OCI-LY7 (cell line): ENCODE results near the gene PPP4C. TPM values are rescaled to one million over a fixed set of nuclear protein-coding genes. Genes with fewer than 3 reads are reported as not detected.

ENCODE experiments used
- BruUV-seq: library from RNA; stranded (reverse); fragments of 400-500 nt; replicated peaks from 2 replicates; lab custom pipeline; 2021; lab: Mats Ljungman, UMichigan
- CTCF ChIA-PET: fragments of 300-600 bp; sonication (Branson Sonifier 250); formaldehyde crosslinking; loops from one replicate; lab custom pipeline; 2022; ENCODE audit warnings: antibody characterized with exemption; ENCODE audit not compliant: unreplicated experiment; lab: Charles Lee
- POLR2A ChIA-PET: fragments of 300-600 bp; sonication (Branson Sonifier 250); formaldehyde crosslinking; loops from one replicate; lab custom pipeline; 2022; ENCODE audit warnings: antibody characterized with exemption; lab: Charles Lee
- DNase-seq: peaks from one replicate; pipeline ENCODE4 v3.0.0-alpha.2; 2015; ENCODE audit warnings: low spot score
- H2AFZ ChIP-seq: fragments of 200-600 bp; sonication (generic), shearing (Covaris generic); 2 replicates; pipeline ENCODE4 v1.6.1; 2014; ENCODE audit warnings: mild to moderate bottlenecking, antibody characterized with exemption, low read length, moderate library complexity
- H3K27ac ChIP-seq: fragments of 200-600 bp; sonication (generic); 2 replicates; pipeline ENCODE4 v1.5.1; 2014; ENCODE audit warnings: mixed run types, low read depth, mild to moderate bottlenecking, moderate library complexity, low read length, inconsistent platforms; ENCODE audit not compliant: poor library complexity, severe bottlenecking
- H3K36me3 ChIP-seq: fragments of 200-600 bp; sonication (generic); 2 replicates; pipeline ENCODE4 v1.6.1; 2014; ENCODE audit warnings: mild to moderate bottlenecking, antibody characterized with exemption, low read length, moderate library complexity, mixed read lengths; ENCODE audit not compliant: insufficient read depth
- H3K4me1 ChIP-seq: fragments of 200-600 bp; sonication (generic); 2 replicates; pipeline ENCODE4 v1.5.1; 2014; ENCODE audit warnings: mild to moderate bottlenecking, low read length; ENCODE audit not compliant: insufficient read depth, poor library complexity, severe bottlenecking
- H3K4me2 ChIP-seq: fragments of 200-600 bp; sonication (generic); 2 replicates; pipeline ENCODE4 v1.6.1; 2014; ENCODE audit warnings: mild to moderate bottlenecking, low read length
- H3K4me3 ChIP-seq: fragments of 200-600 bp; sonication (generic); 2 replicates; pipeline ENCODE4 v1.5.1; 2014; ENCODE audit warnings: mild to moderate bottlenecking, low read depth, low read length; ENCODE audit not compliant: poor library complexity, severe bottlenecking
- H3K79me2 ChIP-seq: fragments of 200-600 bp; sonication (generic); 2 replicates; pipeline ENCODE4 v1.6.1; 2016; ENCODE audit warnings: low read depth, mild to moderate bottlenecking, low read length, moderate library complexity, mixed read lengths; ENCODE audit not compliant: insufficient read depth
- H3K9me2 ChIP-seq: fragments of 200-600 bp; sonication (generic); 2 replicates; pipeline ENCODE4 v1.6.1; 2016; ENCODE audit warnings: mild to moderate bottlenecking, low read length, mixed read lengths; ENCODE audit not compliant: insufficient read depth
- H3K9me3 ChIP-seq: fragments of 200-600 bp; sonication (generic); 2 replicates; pipeline ENCODE4 v1.6.1; 2014; ENCODE audit warnings: mild to moderate bottlenecking, mixed run types, low read length, mixed read lengths
- H4K20me1 ChIP-seq: fragments of 200-600 bp; sonication (generic); 2 replicates; pipeline ENCODE4 v1.6.1; 2014; ENCODE audit warnings: mild to moderate bottlenecking, antibody characterized with exemption, low read length, moderate library complexity, mixed read lengths; ENCODE audit not compliant: insufficient read depth
- CTCF ChIP-seq: fragments of 200-600 bp; sonication (generic); conservative IDR thresholded peaks from 2 replicates; pipeline ENCODE4 v1.5.1; 2014; ENCODE audit warnings: mild to moderate bottlenecking, antibody characterized with exemption, low read length, moderate library complexity, mixed read lengths
- EZH2phosphoT487 ChIP-seq: fragments of 200-600 bp; sonication (generic); IDR thresholded peaks from 2 replicates; pipeline ENCODE4 v1.6.1; 2018; ENCODE audit warnings: low read depth, borderline replicate concordance, mild to moderate bottlenecking, mixed run types, antibody characterized with exemption, low read length, moderate library complexity, mixed read lengths
- intact Hi-C: fragments of 100-400 bp; cut with micrococcal nuclease; formaldehyde crosslinking; loops from one replicate; pipeline ENCODE4 v1.10.0; 2022; ENCODE audit not compliant: unreplicated experiment
- total RNA-seq, 2 experiments: library from RNA; depleted of rRNA in 1 of 2; stranded (reverse); fragments of >200 nt in 1 of 2; shearing (Covaris generic) in 1 of 2; gene quantifications; 2 replicates each; pipeline ENCODE4 v1.2.3, GENCODE V29; 2014 to 2022

PPP4C gene
- total RNA-seq, 2 experiments from 2014 or later: 124 to 144 TPM

- H3K4me2 ChIP-seq: no peak overlapping the region
- BruUV-seq: no TSS peak
- POLR2A ChIA-PET: interaction anchor here (1.0 kb wide), 1 partner anchor 16 kb away, joined by 3 read pairs; no protein-coding TSS in a partner anchor
These were observed 43.6 kb downstream of the PPP4C start for GRCh38 chr16:30119428-30119827.

GRCh38 chr16:30120340-30121105 is 44.7 kb downstream of the PPP4C start:
- Histone ChIP-seq H3K9me2 (no peaks in the 10 kb centered on the region), H3K4me3 (no peak overlapping the region), H3K79me2 (no peaks in the 10 kb centered on the region), H3K4me2 (no peak overlapping the region), H2AFZ (no peak overlapping the region), H3K4me1 (peaks cover 16% of the 10 kb centered on the region), H4K20me1 (no peaks in the 10 kb centered on the region), H3K9me3 (no peaks in the 10 kb centered on the region), H3K27ac (no peak overlapping the region), H3K36me3 (no peaks in the 10 kb centered on the region)
- no TSS peak for BruUV-seq
- intact Hi-C loops: no loop called here
- ChIA-PET POLR2A (interaction anchor here (0.7 to 1.0 kb wide), 2 partner anchors 17 to 28 kb away, joined by 3 to 4 read pairs; no protein-coding TSS in a partner anchor), CTCF (no interaction called here)
- DNase-seq: no peak
- TF ChIP-seq CTCF: no peak
- TF ChIP-seq EZH2phosphoT487: no peak

More at GRCh38 chr16:30119428-30119827, 43.6 kb downstream of the PPP4C start:
- Histone ChIP-seq H3K79me2 (no peaks in the 10 kb centered on the region), H3K4me1 (peaks cover 27% of the 10 kb centered on the region), H3K9me2 (no peaks in the 10 kb centered on the region), H3K9me3 (no peaks in the 10 kb centered on the region), H4K20me1 (no peaks in the 10 kb centered on the region), H3K36me3 (no peaks in the 10 kb centered on the region), H3K4me3 (no peak overlapping the region), H2AFZ (no peak overlapping the region), H3K27ac (no peak overlapping the region)
- DNase-seq: no peak
- TF ChIP-seq CTCF: no peak
- no peak for TF ChIP-seq EZH2phosphoT487
- intact Hi-C loops: no loop called here
- CTCF ChIA-PET: interaction anchor here (0.6 kb wide), 1 partner anchor 479 kb away, joined by 3 read pairs; no protein-coding TSS in a partner anchor
